ENCODE results near the gene SMIM20.

The SMIM20 gene

DNA sequence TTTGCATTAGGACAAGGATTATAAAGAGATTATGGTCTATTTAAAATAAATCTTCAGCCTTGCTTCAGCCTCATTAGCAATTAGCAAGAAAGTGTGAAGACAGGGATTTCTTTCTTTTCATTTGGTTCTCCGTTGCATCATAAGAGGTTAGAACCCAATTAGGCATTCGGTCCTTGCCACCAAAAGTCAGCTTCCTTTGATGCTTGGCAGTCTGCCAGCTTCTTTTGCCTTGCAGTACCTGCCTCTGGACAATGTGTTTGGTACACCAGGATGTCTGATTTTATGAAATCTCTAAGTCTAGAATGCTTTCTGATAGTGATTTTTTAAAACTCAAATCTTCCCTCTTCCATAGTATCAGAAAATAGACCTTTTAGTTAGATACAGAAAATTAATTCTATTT is 12.4 kb downstream of the SMIM20 start:
- DNase-seq (ENCODE audit: low read depth in 2 of 2) = no peak

DNA sequence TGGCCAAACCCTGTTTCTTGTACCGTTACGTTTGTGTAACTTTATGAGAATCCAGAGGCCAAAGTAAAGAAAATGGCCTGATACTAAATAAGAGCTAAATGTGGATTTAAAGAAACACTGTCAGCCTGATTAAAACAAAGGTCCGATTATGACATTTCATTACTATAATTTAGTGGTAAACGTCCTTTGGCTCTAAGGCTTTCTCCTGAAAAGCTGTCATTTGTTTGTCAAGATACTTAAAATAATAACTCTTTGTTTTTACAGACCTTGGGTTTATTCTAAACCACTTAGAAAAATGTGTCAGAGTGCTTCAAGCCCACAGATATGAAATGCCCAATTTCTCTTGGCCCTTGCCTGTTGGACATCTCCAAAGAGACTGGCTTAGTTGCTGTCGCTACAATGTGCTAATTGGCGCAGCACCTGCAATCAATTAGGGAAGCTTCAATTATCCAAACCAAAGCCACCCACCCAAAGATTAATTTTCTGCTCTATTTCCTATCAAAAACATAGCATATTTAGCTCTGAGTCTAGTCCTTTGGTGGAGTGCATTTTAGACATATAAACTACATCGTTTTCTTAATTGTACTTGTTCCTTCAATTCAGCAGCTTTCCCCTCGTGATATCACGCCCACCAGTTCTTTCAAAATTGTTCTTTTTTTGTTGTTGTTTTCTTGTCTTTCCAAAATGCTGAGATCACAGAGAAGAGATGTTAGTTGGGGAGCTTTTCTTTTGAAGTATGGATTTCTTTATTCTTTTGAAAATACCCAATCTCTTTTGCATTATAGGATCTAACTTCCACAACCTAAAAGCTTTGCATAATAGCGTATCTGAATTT is 13.6 kb downstream of the SMIM20 start:
- DNase-seq (ENCODE audit: low read depth in 2 of 2) = no peak

DNA sequence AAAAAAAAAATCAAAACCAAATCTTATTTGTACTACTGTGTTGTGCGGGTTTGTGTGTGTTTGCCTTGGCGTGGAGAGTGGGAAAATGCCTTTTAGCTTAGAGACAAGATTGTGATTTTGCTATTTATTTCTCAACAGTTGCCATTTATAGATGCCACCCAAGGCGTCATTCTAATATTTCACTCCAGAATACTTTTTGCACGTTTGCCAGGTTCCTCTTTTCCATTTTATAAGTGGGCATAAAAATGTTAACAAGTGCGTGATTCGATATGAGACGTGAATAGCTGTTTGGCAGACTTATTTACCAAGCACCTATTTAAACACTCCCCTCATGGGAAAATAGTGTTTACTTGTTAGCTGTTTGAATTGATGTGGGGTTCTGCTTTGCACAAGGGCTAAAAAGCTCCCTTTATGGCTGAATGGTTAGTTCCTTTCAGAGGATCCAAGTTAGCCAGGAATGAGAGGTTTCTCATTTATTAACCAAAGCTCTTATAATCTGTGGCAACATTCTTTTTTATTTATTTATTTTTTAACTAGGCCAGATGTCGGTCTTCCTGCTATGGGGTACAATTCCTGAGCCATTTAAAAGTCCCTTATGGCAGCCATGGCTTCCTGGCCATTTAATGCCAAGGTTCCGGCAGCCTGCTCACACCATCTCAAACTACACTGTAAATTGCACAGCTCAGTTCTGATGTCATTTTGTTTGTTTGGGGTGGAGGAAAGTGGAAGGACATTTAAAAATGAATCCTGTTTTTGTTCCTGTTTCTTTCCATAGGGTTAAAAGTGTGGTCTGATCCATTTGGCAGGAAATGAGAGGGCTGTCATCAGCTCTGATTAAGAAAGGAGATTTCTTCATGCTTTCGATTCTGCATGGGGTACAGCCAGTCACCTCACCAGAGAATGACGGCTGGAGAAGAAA is 14.6 kb downstream of the SMIM20 start:
- DNase-seq (ENCODE audit: low read depth in 2 of 2) = no peak

DNA sequence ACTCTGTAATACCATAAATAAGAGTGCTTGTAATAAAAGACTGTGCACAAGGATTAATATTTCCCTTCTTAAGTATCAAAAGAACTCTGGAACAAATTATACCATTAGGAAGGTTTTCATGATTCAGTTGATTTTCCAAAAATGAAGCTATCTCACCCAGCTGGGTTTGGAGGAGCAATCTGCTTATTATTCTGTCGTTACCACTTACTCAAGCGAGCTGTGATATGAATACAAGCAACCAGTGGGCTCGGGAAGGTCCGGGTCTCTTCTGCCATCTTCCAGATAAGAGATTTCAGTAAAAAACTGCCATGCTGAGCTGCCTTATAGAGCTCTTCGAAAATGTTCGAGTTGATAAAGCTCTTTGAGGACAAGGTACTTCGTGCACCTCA is 15.3 kb downstream of the SMIM20 start:
- DNase-seq (ENCODE audit: low read depth in 2 of 2) = no peak

DNA sequence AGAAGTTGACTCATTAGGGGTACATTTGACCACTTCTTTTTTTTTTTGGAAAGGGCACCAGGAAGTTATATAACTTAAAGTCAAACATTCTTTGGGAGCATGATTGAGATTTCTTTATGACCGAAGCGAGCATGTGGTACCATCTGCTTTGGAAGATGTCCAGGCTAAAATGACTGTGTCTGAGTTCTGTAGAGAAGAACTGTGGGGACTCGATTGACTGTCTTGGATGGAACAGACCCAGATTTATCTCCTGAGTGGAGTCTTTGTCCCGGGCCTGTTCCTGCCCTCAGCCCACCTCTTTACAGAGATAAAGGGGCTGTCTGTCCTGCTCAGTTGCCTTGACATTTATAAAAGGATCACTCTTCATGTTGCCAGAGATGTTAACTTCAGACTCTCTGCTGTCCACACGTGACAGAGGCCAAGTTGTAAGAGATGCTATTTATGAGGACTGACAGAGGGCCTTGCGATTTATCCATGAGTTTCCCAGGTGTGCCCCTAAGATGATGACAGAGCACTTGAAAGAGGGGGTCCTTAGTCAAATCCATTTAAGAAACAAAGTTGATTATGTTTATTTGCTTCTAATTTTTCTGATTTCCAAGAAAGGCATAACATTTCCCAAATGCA is 16.8 kb downstream of the SMIM20 start:
- DNase-seq (ENCODE audit: low read depth in 2 of 2) = no peak

DNA sequence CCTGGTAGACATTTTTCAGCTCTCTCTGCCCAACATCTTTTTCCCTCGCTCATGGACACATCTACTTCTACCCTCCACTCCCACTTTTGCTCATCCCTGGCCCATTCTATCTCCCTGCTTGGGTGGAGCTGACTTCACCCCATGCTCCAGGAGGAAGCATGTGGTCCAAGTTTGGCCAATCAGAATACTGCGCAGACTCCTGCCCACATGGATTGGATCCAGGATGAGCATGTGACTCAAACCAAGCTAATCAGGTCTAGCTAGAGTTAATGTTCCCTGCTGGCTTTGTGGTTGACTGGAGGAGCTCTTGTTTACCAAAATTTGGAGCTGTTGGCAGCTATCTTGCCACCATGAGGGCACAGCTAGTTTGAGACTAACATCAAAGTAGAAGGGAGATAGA is 22.7 kb downstream of the SMIM20 start:
- no peak for DNase-seq (ENCODE audit: low read depth in 2 of 2)

DNA sequence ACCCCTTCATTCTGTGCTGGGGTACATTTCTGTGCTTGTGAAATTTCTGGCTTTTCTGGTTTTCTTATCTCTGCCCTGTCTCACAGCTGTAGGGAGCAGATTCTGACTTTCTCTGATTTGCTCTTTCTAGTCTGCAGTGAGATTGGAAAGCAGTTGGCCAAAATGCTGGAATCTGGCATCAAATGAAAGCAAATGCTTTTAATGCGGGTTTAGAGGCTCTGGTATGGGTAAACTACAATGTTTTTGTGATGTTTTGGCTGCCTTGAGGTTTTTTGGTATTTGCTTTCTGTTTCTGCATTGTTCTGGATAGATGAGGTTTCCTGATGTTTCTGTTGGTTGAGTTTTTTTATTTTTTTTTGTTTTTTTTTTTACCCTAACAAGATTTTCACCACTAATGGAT is 23.8 kb downstream of the SMIM20 start:
- no peak for DNase-seq (ENCODE audit: low read depth in 2 of 2)

DNA sequence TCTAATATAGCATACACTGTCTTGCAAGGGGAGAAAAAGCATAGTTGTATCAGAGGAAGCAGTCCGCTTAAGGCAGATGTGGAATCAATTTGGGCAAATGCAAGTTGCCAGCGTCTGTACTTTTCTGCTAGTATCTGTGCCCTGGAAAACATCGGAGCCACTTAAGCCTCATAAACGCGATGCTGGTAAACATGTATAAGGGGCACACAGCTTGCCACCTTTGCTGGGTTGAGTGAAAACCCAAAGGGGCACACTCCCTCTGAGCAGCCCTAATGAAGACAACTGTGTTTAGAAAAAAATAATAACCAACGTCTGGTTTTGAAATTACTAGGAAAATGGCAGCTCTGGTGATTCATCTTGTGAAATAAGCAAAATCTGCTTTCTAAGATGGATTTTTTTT is 24.3 kb downstream of the SMIM20 start:
- DNase-seq (ENCODE audit: low read depth in 2 of 2) = no peak

DNA sequence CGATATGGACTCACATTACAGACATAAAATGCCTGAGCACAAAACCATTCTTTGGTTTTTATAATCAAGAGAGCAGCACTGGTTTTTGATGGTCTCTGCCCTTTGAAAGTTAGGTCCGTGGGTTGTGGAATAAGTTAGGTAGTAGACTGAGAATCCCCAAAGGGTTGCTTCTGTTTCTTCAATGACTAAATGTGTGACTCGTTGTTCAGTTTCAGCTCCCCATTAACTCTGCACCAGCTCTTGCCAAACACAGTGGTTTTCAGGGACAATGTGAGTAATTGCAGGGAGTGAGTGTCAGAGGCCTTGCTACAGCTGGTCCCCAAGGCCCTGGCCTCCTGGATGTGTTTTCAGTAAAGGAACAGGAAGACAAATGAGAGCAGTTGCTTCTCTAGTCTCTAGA is 24.8 kb downstream of the SMIM20 start:
- DNase-seq (ENCODE audit: low read depth in 2 of 2) = no peak

DNA sequence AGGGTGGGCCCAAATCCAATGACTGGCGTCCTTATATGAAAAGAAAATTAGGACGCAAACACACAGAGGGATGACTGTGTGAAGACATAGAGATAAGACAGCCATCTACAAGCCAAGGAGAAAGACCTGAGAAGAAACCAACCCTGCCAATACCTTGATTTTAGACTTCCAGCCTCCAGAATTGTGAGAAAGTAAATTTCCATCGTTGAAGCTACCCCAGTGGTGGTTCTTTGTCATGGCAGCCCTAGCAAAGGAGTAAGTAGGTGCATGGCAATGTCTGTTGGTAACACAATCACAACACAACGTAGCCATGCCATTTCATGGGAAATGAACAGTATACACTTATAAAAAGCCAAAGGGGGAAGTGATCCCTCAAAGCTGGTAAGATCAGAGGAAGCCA is 25.3 kb downstream of the SMIM20 start:
- DNase-seq (ENCODE audit: low read depth in 2 of 2) = no peak

DNA sequence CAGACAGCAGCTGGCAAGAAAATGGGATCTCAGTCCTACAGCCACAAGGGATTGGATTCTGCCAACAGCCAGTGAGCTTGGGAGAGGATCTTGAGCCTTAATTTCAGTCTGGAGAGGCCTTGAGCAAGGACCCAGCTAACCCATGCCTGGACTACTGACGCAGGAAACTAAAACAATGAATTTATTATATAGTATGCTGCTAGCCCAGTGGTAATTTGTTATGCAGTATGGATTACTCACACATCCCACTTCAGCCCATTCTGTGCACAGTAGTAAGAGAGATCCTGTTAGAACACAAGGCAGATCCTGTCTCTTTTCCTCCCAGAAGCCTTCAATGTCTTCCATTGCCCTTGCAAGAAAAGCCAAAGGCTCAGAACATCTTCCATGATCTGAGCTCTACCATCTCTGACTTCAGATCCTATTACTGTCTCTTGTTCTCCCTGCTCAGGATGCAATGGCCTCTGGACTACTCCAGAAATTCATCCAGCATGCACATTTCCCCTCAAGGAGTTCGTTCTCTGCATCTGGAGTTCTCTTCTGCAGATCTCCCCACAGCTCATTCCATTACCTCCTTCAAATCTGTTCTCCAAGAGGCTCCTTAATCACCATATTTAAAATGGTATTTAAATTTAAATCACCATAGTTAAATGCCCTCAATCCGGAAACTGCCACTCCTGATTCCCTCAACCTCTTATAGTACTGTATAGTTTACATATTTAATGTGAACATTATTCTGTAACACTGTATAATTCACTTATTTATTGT is 27.6 kb downstream of the SMIM20 start:
- no peak for DNase-seq (ENCODE audit: low read depth in 2 of 2)

DNA sequence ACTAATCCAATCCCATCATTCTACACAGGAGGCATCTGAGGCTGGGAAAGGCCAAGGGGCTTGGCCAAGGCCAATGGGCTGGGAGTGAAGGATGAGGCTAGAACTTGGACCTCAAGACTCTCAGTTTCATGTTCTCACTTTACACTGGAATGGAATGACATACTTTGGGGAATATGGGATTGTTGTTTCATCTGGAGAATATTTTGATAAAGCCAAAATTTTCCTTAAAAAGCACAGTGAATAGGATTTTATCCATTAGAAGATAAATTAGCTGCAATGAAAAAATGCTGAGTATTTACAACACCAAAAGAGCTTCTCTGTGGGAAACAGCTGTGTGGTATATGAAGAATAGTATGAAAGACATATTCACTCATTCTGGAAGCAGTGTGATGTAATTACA is 29.3 kb downstream of the SMIM20 start:
- DNase-seq (ENCODE audit: low read depth in 2 of 2) = no peak

DNA sequence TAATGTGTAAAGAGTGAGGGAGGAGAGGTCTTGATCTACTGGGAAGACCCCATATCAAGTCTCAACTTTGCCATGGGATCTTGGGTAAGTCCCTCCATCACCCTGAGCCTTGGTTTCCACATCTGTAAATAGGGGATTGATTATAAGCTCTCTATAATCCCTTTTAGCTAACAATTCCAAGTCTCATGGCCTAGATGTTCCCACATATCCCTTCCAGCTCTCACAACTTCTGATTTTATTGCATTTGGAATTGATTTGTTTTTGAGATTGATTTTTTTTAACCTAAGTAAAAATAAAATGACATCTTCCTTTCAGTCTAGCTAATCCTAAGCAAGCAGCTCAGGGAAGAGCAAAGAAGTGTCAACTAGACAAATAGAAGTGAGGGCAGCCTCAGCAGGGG is 29.8 kb downstream of the SMIM20 start:
- DNase-seq (ENCODE audit: low read depth in 2 of 2) = no peak

DNA sequence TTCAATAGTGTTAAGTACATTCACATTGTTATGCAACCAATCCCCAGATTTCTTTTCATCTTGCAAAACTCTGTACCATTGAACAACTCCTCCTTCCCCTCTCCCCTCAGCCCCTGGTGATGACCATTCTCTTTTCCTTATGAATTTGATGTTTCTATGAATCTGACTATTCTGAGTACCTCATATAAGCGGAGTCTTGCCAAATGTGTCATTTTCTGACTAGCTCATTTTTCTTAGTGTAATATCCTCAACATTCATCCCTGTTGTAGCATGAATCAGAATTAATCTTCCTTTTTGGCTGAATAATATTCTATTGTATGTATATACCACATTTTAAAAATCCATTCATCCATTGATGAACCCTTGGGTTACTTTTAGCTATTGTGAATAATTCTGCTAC is 34.0 kb downstream of the SMIM20 start:
- DNase-seq (ENCODE audit: low read depth in 2 of 2) = no peak

DNA sequence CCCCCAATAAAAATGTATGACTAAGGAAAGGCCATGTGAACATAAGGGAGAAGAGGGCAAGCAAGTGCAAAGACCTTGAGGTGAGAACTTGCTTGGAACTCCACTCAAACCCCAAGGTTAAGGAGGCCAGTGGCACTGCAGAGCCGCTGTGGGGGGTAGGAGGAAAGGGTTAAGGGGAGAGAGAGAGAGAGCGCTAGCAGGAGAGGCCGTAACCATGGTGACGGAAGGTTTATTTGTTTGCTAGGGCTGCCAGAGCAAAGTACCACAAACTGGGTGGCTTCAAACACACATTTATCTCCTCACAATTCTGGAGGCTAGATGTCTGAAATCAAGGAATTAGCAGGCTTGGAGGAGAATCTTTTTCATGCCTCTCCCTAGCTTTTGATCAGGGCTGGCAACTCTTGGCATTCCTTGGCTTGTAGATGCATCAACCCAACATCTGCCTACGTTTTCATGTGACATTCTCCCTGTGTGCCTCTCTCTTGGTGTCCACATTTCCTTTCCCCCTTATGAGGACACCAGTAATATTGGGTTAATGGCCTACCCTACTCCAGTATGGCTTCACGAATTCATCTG is 35.2 kb downstream of the SMIM20 start:
- no peak for DNase-seq (ENCODE audit: low read depth in 2 of 2)

DNA sequence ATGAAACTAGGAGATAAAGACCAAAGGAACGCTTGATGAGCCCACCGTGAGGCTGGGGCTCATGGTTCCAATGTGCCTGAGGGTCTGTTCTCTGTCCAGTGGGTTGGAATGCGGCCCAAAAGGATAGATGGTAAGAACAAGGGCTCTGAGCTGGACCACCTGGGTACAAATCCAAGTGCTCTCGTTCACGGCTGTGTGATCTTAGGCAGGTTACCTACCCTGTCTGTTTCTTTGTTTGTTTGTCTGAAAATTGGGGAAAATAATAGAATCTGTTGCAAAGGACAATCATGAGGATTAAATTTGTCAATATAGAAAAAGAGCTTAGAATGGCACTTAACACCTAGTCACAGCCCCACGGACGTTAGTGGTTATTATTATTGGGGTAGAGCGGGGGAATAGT is 36.0 kb downstream of the SMIM20 start:
- DNase-seq (ENCODE audit: low read depth in 2 of 2) = no peak

DNA sequence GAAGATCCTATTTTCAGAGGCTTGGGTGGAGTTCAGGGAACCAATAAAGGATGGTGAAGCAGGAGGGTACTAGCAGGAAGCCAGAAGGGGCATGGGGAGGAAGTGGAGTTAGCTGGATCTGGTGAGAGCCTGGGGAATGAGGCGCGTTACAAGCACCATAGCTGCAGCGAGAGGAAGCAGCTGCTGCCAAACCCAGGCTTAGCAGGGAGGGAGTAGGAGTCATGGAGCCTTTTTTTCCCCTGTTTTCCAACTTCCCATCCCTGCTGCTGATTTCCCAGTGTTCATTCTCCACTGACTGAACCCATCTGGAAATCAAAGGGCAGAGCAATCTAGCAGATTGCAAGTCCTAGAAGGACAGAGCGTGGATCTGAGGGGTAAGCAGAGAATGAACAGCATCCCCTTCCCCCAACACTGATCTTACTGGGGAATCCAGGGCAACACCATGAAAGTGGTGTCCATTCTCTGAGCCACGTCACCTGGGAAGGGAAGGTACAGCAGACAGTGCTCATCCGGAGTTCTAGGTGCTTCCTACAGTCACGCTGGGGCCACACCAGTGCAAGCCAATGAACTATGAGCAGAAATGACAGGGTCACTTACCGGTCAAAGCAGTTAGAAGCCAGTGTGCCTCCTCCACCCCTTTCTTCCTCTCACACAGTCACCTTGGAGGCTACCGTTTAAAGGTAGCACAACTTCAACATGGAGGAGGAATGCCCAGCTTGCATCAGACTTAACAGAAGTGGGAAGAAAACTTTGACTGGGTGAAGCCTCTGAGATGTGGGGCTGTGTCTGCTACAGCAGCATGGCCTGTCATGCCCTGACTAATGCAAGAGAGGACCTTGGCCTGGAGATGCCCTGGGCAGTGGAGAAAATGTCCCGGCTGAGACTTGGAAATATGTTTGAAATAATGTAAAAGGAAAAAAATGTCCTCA is 36.7 kb downstream of the SMIM20 start:
- no peak for DNase-seq (ENCODE audit: low read depth in 2 of 2)

DNA sequence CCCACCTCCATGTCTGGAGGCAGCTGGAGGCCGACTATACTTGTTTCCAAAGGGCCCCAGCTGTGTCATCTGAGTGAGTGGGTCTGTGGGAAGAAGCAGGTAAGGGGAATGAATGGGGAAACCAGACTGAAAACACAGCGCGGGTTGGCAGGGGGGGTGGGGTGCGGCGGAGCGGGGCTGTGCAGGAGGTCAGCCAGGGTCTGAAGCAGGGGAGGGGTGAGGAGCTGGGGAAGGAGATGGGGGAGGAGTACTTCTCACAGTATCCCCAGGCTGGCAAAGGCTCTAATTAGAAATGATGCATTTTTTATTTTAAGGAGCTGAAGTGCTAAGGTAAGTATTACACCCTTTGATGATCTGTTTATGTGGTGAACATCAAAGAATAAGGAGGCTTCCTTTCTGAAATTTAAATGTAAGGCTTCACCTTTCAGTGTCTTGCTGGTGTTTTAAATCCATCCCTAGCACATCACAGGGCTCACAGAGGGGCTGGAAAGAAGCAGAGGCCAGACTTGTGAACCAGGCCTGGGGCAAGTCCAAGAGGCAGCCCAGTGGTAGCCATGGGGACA is 37.5 kb downstream of the SMIM20 start:
- DNase-seq (ENCODE audit: low read depth in 2 of 2) = no peak

DNA sequence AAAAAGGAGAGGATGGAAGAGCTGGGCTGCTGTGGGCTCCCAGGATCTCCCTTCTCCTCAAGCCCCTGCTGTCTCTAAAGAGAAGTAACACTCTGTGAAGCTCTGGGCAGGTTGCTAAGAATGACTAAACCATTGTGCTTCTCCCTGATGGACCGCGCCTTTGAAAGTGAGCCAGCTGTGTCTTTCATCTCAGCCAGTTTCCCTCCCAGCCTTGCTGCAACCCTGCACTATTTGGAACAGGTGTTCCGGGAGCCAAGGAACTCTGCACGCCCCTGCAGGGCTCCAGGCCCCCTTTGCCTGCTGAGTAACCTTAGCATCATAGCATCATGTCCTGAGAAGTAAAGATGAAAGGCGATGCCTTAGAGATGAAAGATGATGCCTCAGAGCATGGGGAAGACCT is 39.7 kb downstream of the SMIM20 start:
- DNase-seq (ENCODE audit: low read depth in 2 of 2) = no peak

DNA sequence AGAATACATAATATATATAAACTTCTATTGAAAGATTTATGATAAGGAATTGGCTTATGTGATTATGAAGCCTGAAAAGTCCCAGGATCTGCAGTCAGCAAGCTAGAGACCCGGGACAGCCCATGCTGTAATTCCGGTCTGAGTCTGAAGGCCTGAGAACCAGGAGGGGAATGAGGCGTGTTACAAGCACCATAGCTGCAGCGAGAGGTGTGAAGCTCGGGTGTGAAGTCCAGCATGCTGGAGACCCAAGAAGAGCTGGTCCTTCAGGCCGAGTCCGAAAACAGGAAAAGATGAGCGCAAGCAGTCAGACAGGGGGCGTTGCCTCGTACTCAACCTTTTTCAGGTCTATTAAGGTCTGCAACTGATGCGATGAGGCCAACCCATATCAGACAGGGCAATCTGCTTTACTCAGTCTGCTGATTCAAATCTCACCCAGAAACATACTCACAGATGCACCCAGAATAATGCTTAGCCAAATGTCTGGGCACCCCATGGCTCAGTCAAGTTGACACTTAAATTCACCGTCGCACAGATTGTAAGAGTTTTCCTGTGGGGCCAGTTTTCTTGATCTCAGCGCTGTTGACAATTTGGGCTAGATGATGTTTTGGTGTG is 40.4 kb downstream of the SMIM20 start:
- DNase-seq (ENCODE audit: low read depth in 2 of 2) = no peak
